Hepatocyte (in vitro differentiated cells): ENCODE measurements around the gene HTR6. TPM values are rescaled to one million over a fixed set of nuclear protein-coding genes. Genes with fewer than 3 reads are reported as not detected.

Experiments used
- DNase-seq: peaks from one replicate; pipeline ENCODE4 v3.0.0-alpha.2; 2016; ENCODE audit warnings: low spot score
- H2AFZ ChIP-seq: fragments of 200-600 bp; sonication (generic); 2 replicates; pipeline ENCODE4 v1.6.0; 2016; ENCODE audit warnings: antibody characterized with exemption, mild to moderate bottlenecking
- H3K27ac ChIP-seq: fragments of 200-600 bp; sonication (generic); 2 replicates; pipeline ENCODE4 v1.5.1; 2016; ENCODE audit warnings: mild to moderate bottlenecking
- H3K27me3 ChIP-seq: fragments of 200-600 bp; sonication (generic); 2 replicates; pipeline ENCODE4 v1.6.1; 2016
- H3K36me3 ChIP-seq: fragments of 200-600 bp; sonication (generic); replicated peaks from 2 replicates; pipeline ENCODE4 v1.5.1; 2016; ENCODE audit warnings: low read depth; ENCODE audit not compliant: insufficient read depth
- H3K4me1 ChIP-seq: fragments of 200-600 bp; sonication (generic); 2 replicates; pipeline ENCODE4 v1.5.1; 2016; ENCODE audit warnings: mild to moderate bottlenecking, moderate library complexity; ENCODE audit not compliant: insufficient read depth
- H3K4me2 ChIP-seq: fragments of 200-600 bp; sonication (generic); 2 replicates; pipeline ENCODE4 v1.6.0; 2016
- H3K4me3 ChIP-seq: fragments of 200-600 bp; sonication (generic); 2 replicates; pipeline ENCODE4 v1.5.1; 2016; ENCODE audit warnings: mild to moderate bottlenecking
- H3K79me2 ChIP-seq: fragments of 200-600 bp; sonication (generic); 2 replicates; pipeline ENCODE4 v1.6.0; 2017; ENCODE audit warnings: mild to moderate bottlenecking
- H3K9me2 ChIP-seq: fragments of 200-600 bp; sonication (generic); replicated peaks from 2 replicates; pipeline ENCODE4 v1.6.0; 2017; ENCODE audit warnings: mild to moderate bottlenecking; ENCODE audit not compliant: insufficient read depth
- H3K9me3 ChIP-seq: fragments of 200-600 bp; sonication (generic); 2 replicates; pipeline ENCODE4 v1.5.1; 2016; ENCODE audit warnings: low read depth, mild to moderate bottlenecking
- H4K20me1 ChIP-seq: fragments of 200-600 bp; sonication (generic); 2 replicates; pipeline ENCODE4 v1.6.0; 2016; ENCODE audit warnings: mild to moderate bottlenecking; ENCODE audit not compliant: insufficient read depth, poor library complexity, severe bottlenecking
- EZH2 ChIP-seq: fragments of 200-600 bp; sonication (generic); IDR thresholded peaks from 2 replicates; pipeline ENCODE4 v1.6.1; 2016; ENCODE audit warnings: antibody characterized with exemption, mild to moderate bottlenecking, borderline replicate concordance
- EZH2phosphoT487 ChIP-seq: fragments of 200-600 bp; sonication (generic); IDR thresholded peaks from one replicate; pipeline ENCODE4 v1.6.1; 2018; ENCODE audit warnings: antibody characterized with exemption, mild to moderate bottlenecking, low read depth, moderate library complexity; ENCODE audit not compliant: unreplicated experiment, severe bottlenecking
- WGBS: methylation state at CpG from one replicate; pipeline ENCODE4 v1.1.6; 2016; ENCODE audit warnings: low lambda C conversion rate; ENCODE audit errors: missing lambda C conversion rate; 5-methylcytosine and 5-hydroxymethylcytosine counted together
- polyA plus RNA-seq: library from polyadenylated mRNA; unstranded; fragments of >200 nt; fragmentation: Nextera tagmentation; extraction: Ambion mirVana; gene quantifications from 2 replicates; pipeline ENCODE4 v1.2.1, GENCODE V29; 2016
- total RNA-seq: library from RNA; depleted of rRNA; stranded (reverse); fragments of >200 nt; gene quantifications from 2 replicates; pipeline ENCODE4 v1.2.3, GENCODE V29; 2014
- TF ChIP-seq, protein P1 (sequence below): fragments of 200-600 bp; sonication (generic); IDR thresholded peaks from 2 replicates; pipeline ENCODE4 v1.5.1; 2016; ENCODE audit warnings: antibody characterized with exemption, mild to moderate bottlenecking; ENCODE audit not compliant: poor library complexity

HTR6 gene
- total and polyA plus RNA-seq, 2 experiments from 2014 or later: not detected

DNA sequence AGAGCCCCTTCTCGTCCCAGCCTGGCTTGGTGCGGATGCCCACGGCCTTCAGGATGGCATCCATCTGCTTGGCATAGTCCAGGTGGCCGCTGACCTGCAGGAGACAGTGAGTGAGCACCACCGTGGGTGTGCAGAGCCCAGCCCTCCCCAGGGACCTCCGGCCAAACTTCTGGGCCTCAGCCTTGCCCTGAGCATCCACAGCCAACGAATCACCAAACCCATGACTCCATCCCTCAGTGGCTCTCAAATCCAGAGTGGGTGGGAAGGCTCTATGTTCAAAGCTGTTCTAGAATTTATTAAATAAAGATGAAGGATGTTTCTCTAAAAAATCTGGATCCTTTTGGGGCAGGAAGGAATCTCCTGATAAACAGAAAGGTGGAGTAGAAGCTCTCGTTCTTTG, 18.7 kb downstream of the HTR6 start:
- Histone ChIP-seq H3K36me3 (no peaks in the 10 kb centered on the region), H3K9me3 (no peaks in the 10 kb centered on the region), H4K20me1 (no peaks in the 10 kb centered on the region), H2AFZ (no peak overlapping the region), H3K27ac (no peak overlapping the region), H3K4me1 (no peaks in the 10 kb centered on the region), H3K4me2 (no peak overlapping the region), H3K9me2 (no peaks in the 10 kb centered on the region), H3K79me2 (no peaks in the 10 kb centered on the region), H3K27me3 (no peaks in the 10 kb centered on the region), H3K4me3 (no peak overlapping the region)
- no peak for DNase-seq
- TF ChIP-seq, protein P1, sequence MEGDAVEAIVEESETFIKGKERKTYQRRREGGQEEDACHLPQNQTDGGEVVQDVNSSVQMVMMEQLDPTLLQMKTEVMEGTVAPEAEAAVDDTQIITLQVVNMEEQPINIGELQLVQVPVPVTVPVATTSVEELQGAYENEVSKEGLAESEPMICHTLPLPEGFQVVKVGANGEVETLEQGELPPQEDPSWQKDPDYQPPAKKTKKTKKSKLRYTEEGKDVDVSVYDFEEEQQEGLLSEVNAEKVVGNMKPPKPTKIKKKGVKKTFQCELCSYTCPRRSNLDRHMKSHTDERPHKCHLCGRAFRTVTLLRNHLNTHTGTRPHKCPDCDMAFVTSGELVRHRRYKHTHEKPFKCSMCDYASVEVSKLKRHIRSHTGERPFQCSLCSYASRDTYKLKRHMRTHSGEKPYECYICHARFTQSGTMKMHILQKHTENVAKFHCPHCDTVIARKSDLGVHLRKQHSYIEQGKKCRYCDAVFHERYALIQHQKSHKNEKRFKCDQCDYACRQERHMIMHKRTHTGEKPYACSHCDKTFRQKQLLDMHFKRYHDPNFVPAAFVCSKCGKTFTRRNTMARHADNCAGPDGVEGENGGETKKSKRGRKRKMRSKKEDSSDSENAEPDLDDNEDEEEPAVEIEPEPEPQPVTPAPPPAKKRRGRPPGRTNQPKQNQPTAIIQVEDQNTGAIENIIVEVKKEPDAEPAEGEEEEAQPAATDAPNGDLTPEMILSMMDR: no peak
- TF ChIP-seq EZH2: no peak
- no peak for TF ChIP-seq EZH2phosphoT487
- WGBS: 94% methylated on average over 7 of the region's 8 CpGs

- Histone ChIP-seq H4K20me1 (no peaks in the 10 kb centered on the region), H3K9me2 (no peaks in the 10 kb centered on the region), H3K9me3 (no peaks in the 10 kb centered on the region), H3K4me2 (no peak overlapping the region), H3K27ac (no peak overlapping the region), H3K36me3 (no peaks in the 10 kb centered on the region), H2AFZ (no peak overlapping the region), H3K27me3 (no peaks in the 10 kb centered on the region), H3K4me1 (no peaks in the 10 kb centered on the region), H3K79me2 (no peaks in the 10 kb centered on the region), H3K4me3 (no peak overlapping the region)
- TF ChIP-seq, protein P1: no peak
- TF ChIP-seq EZH2 (no peak), EZH2phosphoT487 (no peak)
- no peak for DNase-seq
- 82% methylated on average over 2 of the region's 2 CpGs for WGBS
These were observed 20.0 kb downstream of the HTR6 start for GRCh38 chr1:19684677-19685076.

DNA sequence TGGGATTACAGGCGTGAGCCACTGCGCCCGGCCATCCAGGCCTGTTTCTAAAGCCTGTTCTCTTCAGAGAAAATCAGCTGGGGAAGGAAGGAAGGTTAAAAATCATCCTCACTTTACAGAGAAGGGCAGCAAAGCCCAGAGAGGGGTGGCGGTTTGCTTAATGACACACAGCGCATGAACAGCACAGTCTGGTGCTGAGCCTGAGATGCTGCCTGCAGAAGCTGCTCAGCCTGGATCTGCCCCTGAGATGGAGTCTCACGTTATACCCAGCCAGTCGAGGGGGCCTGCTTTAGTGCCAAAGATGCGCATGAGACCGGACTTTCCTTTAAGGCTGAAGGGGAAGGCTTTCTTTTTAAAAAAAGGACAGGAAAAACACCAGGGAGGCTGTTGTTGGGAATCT, 21.3 kb downstream of the HTR6 start:
- Histone ChIP-seq H3K9me2 (no peaks in the 10 kb centered on the region), H3K27ac (no peak overlapping the region), H3K4me3 (no peak overlapping the region), H3K36me3 (no peaks in the 10 kb centered on the region), H4K20me1 (no peaks in the 10 kb centered on the region), H3K79me2 (no peaks in the 10 kb centered on the region), H3K9me3 (no peaks in the 10 kb centered on the region), H3K27me3 (no peaks in the 10 kb centered on the region), H2AFZ (no peak overlapping the region), H3K4me2 (no peak overlapping the region), H3K4me1 (no peaks in the 10 kb centered on the region)
- no peak for DNase-seq
- WGBS: 88% methylated on average over 9 of the region's 9 CpGs
- TF ChIP-seq EZH2phosphoT487: no peak
- no peak for TF ChIP-seq EZH2
- TF ChIP-seq, protein P1: no peak

DNA sequence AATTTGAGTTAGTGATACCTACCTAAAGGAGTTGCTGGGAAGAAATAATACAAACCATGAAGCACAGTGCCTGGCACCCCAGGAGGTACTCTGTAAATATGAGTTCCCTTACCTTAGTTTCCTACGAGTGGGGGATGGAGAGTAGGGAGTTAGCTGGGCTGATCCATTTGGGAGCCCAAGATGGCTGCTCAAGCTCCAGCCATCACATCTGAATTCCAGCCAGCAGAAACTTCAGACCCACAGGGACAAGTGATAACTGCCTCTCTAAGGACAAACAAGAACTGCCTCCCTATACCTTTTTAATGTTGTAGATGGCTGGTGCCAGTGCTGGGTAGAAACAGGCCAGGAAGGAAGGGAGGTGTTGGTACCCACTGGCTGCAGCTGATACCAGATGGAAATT, 22.7 kb downstream of the HTR6 start:
- H3K36me3 ChIP-seq: no peaks in the 10 kb centered on the region
- no peak overlapping the region for H3K4me2 ChIP-seq
- no peaks in the 10 kb centered on the region for H3K9me2 ChIP-seq
- no peaks in the 10 kb centered on the region for H3K79me2 ChIP-seq
- no peak for DNase-seq
- WGBS: 87% methylated on average over 1 of the region's 1 CpG
- H3K4me1 ChIP-seq: no peaks in the 10 kb centered on the region
- H2AFZ ChIP-seq: no peak overlapping the region
- no peaks in the 10 kb centered on the region for H3K9me3 ChIP-seq
- no peak overlapping the region for H3K4me3 ChIP-seq
- H3K27ac ChIP-seq: no peak overlapping the region
- no peaks in the 10 kb centered on the region for H4K20me1 ChIP-seq
- no peaks in the 10 kb centered on the region for H3K27me3 ChIP-seq
- TF ChIP-seq EZH2phosphoT487 (no peak), EZH2 (no peak)
- TF ChIP-seq, protein P1: no peak
